GM19455 (cell line): ENCODE results near the gene LSS.
"Not testable (repeated sequence)": the region's sequence is repeated elsewhere in the genome, so short reads cannot be mapped to it uniquely, and the experiment has no call there.

ENCODE experiments used
- ATAC-seq: cut with Tn5 transposase; IDR thresholded peaks from one replicate; pipeline ENCODE4 v1.9.1; 2021; ENCODE audit not compliant: unreplicated experiment

The LSS gene

GRCh38 chr21:46171996-46172862, 56.3 kb downstream of the LSS start:
- no peak for ATAC-seq

- no peak for ATAC-seq
Measured at GRCh38 chr21:46171585-46171984, 57.0 kb downstream of the LSS start.

GRCh38 chr21:46170436-46171193, 58.0 kb downstream of the LSS start:
- ATAC-seq, result not testable (repeated sequence)

- ATAC-seq, result no peak
Measured at GRCh38 chr21:46168659-46169386, 59.8 kb downstream of the LSS start.

- no peak for ATAC-seq
Measured at GRCh38 chr21:46168238-46168637, 60.3 kb downstream of the LSS start.

GRCh38 chr21:46165098-46165497, 63.5 kb downstream of the LSS start:
- no peak for ATAC-seq

- ATAC-seq, result no peak
Measured at GRCh38 chr21:46163380-46163779, 65.2 kb downstream of the LSS start.

- no peak for ATAC-seq
Measured at GRCh38 chr21:46161633-46162592, 66.7 kb downstream of the LSS start.

- no peak for ATAC-seq
Measured at GRCh38 chr21:46160907-46161632, 67.5 kb downstream of the LSS start.

- no peak for ATAC-seq
Measured at GRCh38 chr21:46160657-46160906, 68.0 kb downstream of the LSS start.

GRCh38 chr21:46159841-46160656, 68.5 kb downstream of the LSS start:
- no peak for ATAC-seq

- ATAC-seq, result no peak
Measured at GRCh38 chr21:46159390-46159789, 69.2 kb downstream of the LSS start.

- ATAC-seq, result no peak
Measured at GRCh38 chr21:46158666-46159300, 69.8 kb downstream of the LSS start.

GRCh38 chr21:46157987-46158451, 70.6 kb downstream of the LSS start:
- ATAC-seq, result no peak

GRCh38 chr21:46157396-46157986, 71.1 kb downstream of the LSS start:
- no peak for ATAC-seq

GRCh38 chr21:46156678-46157077, 71.9 kb downstream of the LSS start:
- ATAC-seq, result no peak

GRCh38 chr21:46156378-46156645, 72.3 kb downstream of the LSS start:
- no peak for ATAC-seq
